ENCODE measurements around the gene ITGB3. TPM values are rescaled to one million over a fixed set of nuclear protein-coding genes. Genes with fewer than 3 reads are reported as not detected.

Gene ITGB3
- total and polyA plus RNA-seq, 10 of the 15 experiments (the other 5 are each of a cell fraction or from before 2014, with no cell fraction given): 0.69 to 22.8 (median 13.6) TPM

- CTCF ChIA-PET: no interaction called here
- intact Hi-C loops (cut with micrococcal nuclease; ENCODE audit: unreplicated experiment): no loop called here
- RAD21 ChIA-PET (ENCODE audit: unreplicated experiment): no interaction called here
- in situ Hi-C loops (cut with MboI): no loop called here
- FAIRE-seq: no peak
- Histone ChIP-seq H2AFZ (ENCODE audit: control insufficient read depth, low read depth, low read length) (no peak overlapping the region), H3K27ac (ENCODE audit: control insufficient read depth, insufficient read depth) (no peak overlapping the region), H3K79me2 (ENCODE audit: control insufficient read depth, insufficient read depth, low read length) (no peaks in the 10 kb centered on the region), H3K9ac (ENCODE audit: control insufficient read depth, insufficient read depth, low read length) (no peak overlapping the region), H3K9me3 (replicated peaks; ENCODE audit: control insufficient read depth, insufficient read depth, low read length) (peaks cover 3% of the 10 kb centered on the region; the same call in 2 of the 3 replicates), H3K4me3 (no peak overlapping the region), H3K4me2 (ENCODE audit: control insufficient read depth, insufficient read depth) (no peak overlapping the region), H4K20me1 (ENCODE audit: control insufficient read depth, insufficient read depth) (no peaks in the 10 kb centered on the region), H3K36me3 (ENCODE audit: control insufficient read depth in 2 of 2, insufficient read depth in 2 of 2, low read length in 1 of 2) (no peaks in the 10 kb centered on the region), H3K27me3 (replicated peaks in 1 of 2; ENCODE audit: control insufficient read depth in 2 of 2, insufficient read depth in 2 of 2, low read length in 1 of 2) (no peaks in the 10 kb centered on the region), H3K4me1 (ENCODE audit: control insufficient read depth, insufficient read depth, low read length) (0 out of 2 replicates have a peak, but pooled peaks cover 3% of the 10 kb centered on the region)
- no TSS peak for BruUV-seq (replicated peaks)
- no peak for ATAC-seq
- POLR2A ChIA-PET: interaction anchor here (1.0 kb wide), 1 partner anchor 8 kb away, joined by 3 read pairs; no protein-coding TSS in a partner anchor
- no peak for TF ChIP-seq MTA3 (IDR thresholded peaks at IDR 0.05; ENCODE audit: borderline replicate concordance, low read length)
- no peak for TF ChIP-seq ZBTB40 (IDR thresholded peaks at IDR 0.05; ENCODE audit: borderline replicate concordance)
- TF ChIP-seq NBN (IDR thresholded peaks at IDR 0.05): no peak
- 55% methylated on average over 6 of the region's 6 CpGs for WGBS (ENCODE audit: insufficient coverage, insufficient replicate concordance, low lambda C conversion rate, missing lambda C conversion rate)
- DNase-seq (ENCODE audit: low read depth, low spot score): no peak
- SMC1A ChIA-PET (ENCODE audit: uncharacterized antibody, unreplicated experiment): interaction anchor here (1.2 kb wide), 1 partner anchor 9 kb away, joined by 3 read pairs; no protein-coding TSS in a partner anchor
Measured at GRCh38 chr17:47266782-47267181, 13.2 kb downstream of the ITGB3 start.
